RPMI7951 (cell line): ENCODE data around the gene OXT. TPM values are rescaled to one million over a fixed set of nuclear protein-coding genes. Genes with fewer than 3 reads are reported as not detected.
"Not testable (repeated sequence)": the region's sequence is repeated elsewhere in the genome, so short reads cannot be mapped to it uniquely, and the experiment has no call there.

Experiments used
- DNase-seq: peaks from one replicate; pipeline ENCODE4 v3.0.0-alpha.2; 2012; ENCODE audit warnings: low read depth
- total RNA-seq: library from RNA; depleted of rRNA; stranded (reverse); fragments of >200 nt; shearing (Covaris generic); gene quantifications from 2 replicates; pipeline ENCODE4 v1.2.3, GENCODE V29; 2014; rRNA removed

The OXT gene
- not detected in 2 replicates for total RNA-seq

GRCh38 chr20:3071610-3072529 lies at the start of gene OXT:
Gene OXT (plus strand): TSS chr20:3071620. CDS start chr20:3071656, 36 bp downstream.
- DNase-seq, result no peak

GRCh38 chr20:3021777-3022176 lies 49.6 kb upstream of the OXT start:
- DNase-seq, result no peak

GRCh38 chr20:3022559-3023490 lies 48.6 kb upstream of the OXT start:
- not testable (repeated sequence) for DNase-seq

- no peak for DNase-seq
Observed at GRCh38 chr20:3027987-3028386, 43.4 kb upstream of the OXT start.

- no peak for DNase-seq
Observed at GRCh38 chr20:3031524-3032147, 39.8 kb upstream of the OXT start.

GRCh38 chr20:3032624-3033023 lies 38.8 kb upstream of the OXT start:
- no peak for DNase-seq

GRCh38 chr20:3037654-3038053 lies 33.8 kb upstream of the OXT start:
- no peak for DNase-seq

- DNase-seq, result no peak
Observed at GRCh38 chr20:3038454-3038853, 33.0 kb upstream of the OXT start.

GRCh38 chr20:3039426-3039825 lies 32.0 kb upstream of the OXT start:
- no peak for DNase-seq

GRCh38 chr20:3040086-3040485 lies 31.3 kb upstream of the OXT start:
- DNase-seq, result no peak

GRCh38 chr20:3041854-3042409 lies 29.5 kb upstream of the OXT start:
- no peak for DNase-seq

- no peak for DNase-seq
Observed at GRCh38 chr20:3042625-3043024, 28.8 kb upstream of the OXT start.

- no peak for DNase-seq
Observed at GRCh38 chr20:3043322-3043721, 28.1 kb upstream of the OXT start, which contains the start of gene GNRH2. Gene GNRH2 (plus strand): TSS chr20:3043622. CDS start chr20:3044415, 793 bp downstream.

- no peak for DNase-seq
Observed at GRCh38 chr20:3044336-3044965, 27.0 kb upstream of the OXT start.

GRCh38 chr20:3045042-3045815 lies 26.2 kb upstream of the OXT start:
- DNase-seq, result peak; percentile 84

- DNase-seq, result peak; percentile 91
Observed at GRCh38 chr20:3045816-3046676, 25.4 kb upstream of the OXT start, which contains the start of gene MRPS26. Gene MRPS26 (plus strand): TSS chr20:3046052. CDS start chr20:3046069, 17 bp downstream.

GRCh38 chr20:3046677-3047462 lies 24.6 kb upstream of the OXT start:
- DNase-seq, result no peak
